Limb (tissue), 2 donors: Measurements from ENCODE around the gene TERT.
"Not testable (repeated sequence)": the region's sequence is repeated elsewhere in the genome, so short reads cannot be mapped to it uniquely, and the experiment has no call there.

Source experiments
- DNase-seq, 2 donors: peaks; one replicate each; pipeline ENCODE4 v3.0.0-alpha.2; 2016; ENCODE audit errors: extremely low spot score in 2 of 2

Gene TERT

GRCh38 chr5:1297243-1297642, 2.4 kb upstream of the TERT start:
- no peak for DNase-seq

- peak in 1 of 2 donors; percentile 24 for DNase-seq
These were observed 776 bp upstream of the TERT start for GRCh38 chr5:1295650-1296037.

- peak in 1 of 2 donors; percentile 26 for DNase-seq
These were observed 548 bp downstream of the TERT start for GRCh38 chr5:1294206-1294834.

- peak in 1 of 2 donors; percentile 26 for DNase-seq
These were observed 1.3 kb downstream of the TERT start for GRCh38 chr5:1293416-1294205.

GRCh38 chr5:1292846-1293415, 1.9 kb downstream of the TERT start:
- peak in 1 of 2 donors; percentile 11 for DNase-seq

GRCh38 chr5:1292139-1292538, 2.7 kb downstream of the TERT start:
- DNase-seq = no peak

GRCh38 chr5:1291611-1292080, 3.2 kb downstream of the TERT start:
- DNase-seq = no peak

GRCh38 chr5:1290956-1291355, 3.9 kb downstream of the TERT start:
- DNase-seq = not testable (repeated sequence)

- DNase-seq = not testable (repeated sequence)
These were observed 5.3 kb downstream of the TERT start for GRCh38 chr5:1289559-1289958.

GRCh38 chr5:1288439-1289335, 6.2 kb downstream of the TERT start:
- peak in 1 of 2 donors; percentile 12 for DNase-seq

- peak in 1 of 2 donors; percentile 9 for DNase-seq
These were observed 9.0 kb downstream of the TERT start for GRCh38 chr5:1285883-1286291.

- DNase-seq = no peak
These were observed 9.7 kb downstream of the TERT start for GRCh38 chr5:1285141-1285540.

- DNase-seq = peak in 1 of 2 donors; percentile 12
These were observed 10.4 kb downstream of the TERT start for GRCh38 chr5:1284336-1284970.

- DNase-seq = peak in 1 of 2 donors; percentile 12
These were observed 11.2 kb downstream of the TERT start for GRCh38 chr5:1283729-1284041.

GRCh38 chr5:1282993-1283728, 11.7 kb downstream of the TERT start:
- DNase-seq = peak in 1 of 2 donors; percentile 10

GRCh38 chr5:1282131-1282992, 12.5 kb downstream of the TERT start:
- peak; percentile 7 to 54 for DNase-seq

- no peak for DNase-seq
These were observed 13.6 kb downstream of the TERT start for GRCh38 chr5:1281038-1281882.
